Muscle layer of duodenum (tissue), 2 donors: Measurements from ENCODE around the gene PSMB2.

Experiments
- H3K27ac ChIP-seq: one replicate; pipeline ENCODE4 v1.7.0; 2013; ENCODE audit warnings: mild to moderate bottlenecking, low read length
- H3K27me3 ChIP-seq: one replicate; pipeline ENCODE4 v1.7.0; 2013; ENCODE audit warnings: low read depth, mild to moderate bottlenecking, control low read depth, low read length
- H3K36me3 ChIP-seq, 2 donors: one replicate each; pipeline ENCODE4 v1.7.0; 2013; ENCODE audit warnings: low read length in 2 of 2, control low read depth in 1 of 2, mild to moderate bottlenecking in 1 of 2; ENCODE audit not compliant: insufficient read depth in 2 of 2, control insufficient read depth in 1 of 2
- H3K4me1 ChIP-seq, 2 donors: one replicate each; pipeline ENCODE4 v1.7.0; 2013; ENCODE audit warnings: low read length in 2 of 2, mild to moderate bottlenecking in 2 of 2, control low read depth in 1 of 2, moderate library complexity in 1 of 2; ENCODE audit not compliant: insufficient read depth in 2 of 2, control insufficient read depth in 1 of 2
- H3K4me3 ChIP-seq, 2 donors: one replicate each; pipeline ENCODE4 v1.7.0; 2013; ENCODE audit warnings: low read length in 2 of 2, low read depth in 1 of 2, mild to moderate bottlenecking in 1 of 2
- H3K9me3 ChIP-seq, 2 donors: one replicate each; pipeline ENCODE4 v1.7.0; 2013; ENCODE audit warnings: low read length in 2 of 2, control low read depth in 1 of 2, mild to moderate bottlenecking in 1 of 2; ENCODE audit not compliant: control insufficient read depth in 1 of 2
- donor health status: healthy.

Gene PSMB2

GRCh38 chr1:35663434-35663833, 22.1 kb upstream of the PSMB2 start:
- no peak overlapping the region for H3K27ac ChIP-seq
- no peaks in the 10 kb centered on the region for H3K9me3 ChIP-seq
- H3K36me3 ChIP-seq = no peaks in the 10 kb centered on the region
- H3K4me3 ChIP-seq = no peak overlapping the region
- no peaks in the 10 kb centered on the region for H3K4me1 ChIP-seq
- H3K27me3 ChIP-seq = no peaks in the 10 kb centered on the region

DNA sequence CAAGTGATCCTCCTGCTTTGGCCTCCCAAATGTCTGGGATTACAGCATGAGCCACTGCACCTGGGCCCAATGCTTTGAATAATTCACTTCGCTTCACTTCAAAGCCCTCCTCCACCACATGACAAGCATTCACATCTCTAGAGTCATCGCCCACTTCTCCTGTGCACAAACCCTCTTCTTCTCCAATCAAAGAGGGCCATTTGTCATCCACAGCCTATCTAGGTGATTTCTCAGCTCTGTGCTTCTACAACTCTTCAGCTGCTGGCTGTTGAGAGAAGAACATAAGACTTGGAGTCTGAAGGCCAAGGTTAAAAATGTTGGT, 20.1 kb upstream of the PSMB2 start:
- Histone ChIP-seq H3K9me3 (no peaks in the 10 kb centered on the region), H3K4me3 (no peak overlapping the region), H3K4me1 (no peaks in the 10 kb centered on the region), H3K27ac (no peak overlapping the region), H3K36me3 (no peaks in the 10 kb centered on the region), H3K27me3 (no peaks in the 10 kb centered on the region)

- Histone ChIP-seq H3K36me3 (no peaks in the 10 kb centered on the region), H3K27ac (no peak overlapping the region), H3K9me3 (no peaks in the 10 kb centered on the region), H3K4me3 (no peak overlapping the region), H3K4me1 (no peaks in the 10 kb centered on the region), H3K27me3 (no peaks in the 10 kb centered on the region)
These were observed 19.5 kb upstream of the PSMB2 start for GRCh38 chr1:35660581-35661473.

DNA sequence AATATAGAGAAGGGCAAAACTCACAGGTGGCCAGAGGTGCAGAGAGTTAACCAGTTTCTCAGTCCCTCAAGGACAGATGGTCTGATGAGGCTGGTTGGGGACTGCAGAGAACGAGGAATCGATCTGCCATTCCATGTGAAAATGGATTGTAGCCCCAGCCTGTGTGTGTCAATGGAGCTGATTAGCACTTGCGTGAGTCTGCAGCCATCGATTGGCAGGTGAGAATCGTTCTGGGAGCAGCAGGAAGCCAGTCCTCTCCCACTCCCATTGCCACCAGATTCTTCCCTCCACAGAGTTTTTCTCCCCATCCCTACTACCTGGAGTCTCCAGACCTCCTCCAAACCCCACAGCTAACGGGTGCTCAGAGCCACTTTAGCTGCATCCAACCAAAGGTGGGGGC, 18.3 kb upstream of the PSMB2 start:
- no peaks in the 10 kb centered on the region for H3K4me1 ChIP-seq
- H3K27ac ChIP-seq = no peak overlapping the region
- no peaks in the 10 kb centered on the region for H3K36me3 ChIP-seq
- H3K4me3 ChIP-seq = no peak overlapping the region
- no peaks in the 10 kb centered on the region for H3K27me3 ChIP-seq
- H3K9me3 ChIP-seq = no peaks in the 10 kb centered on the region

DNA sequence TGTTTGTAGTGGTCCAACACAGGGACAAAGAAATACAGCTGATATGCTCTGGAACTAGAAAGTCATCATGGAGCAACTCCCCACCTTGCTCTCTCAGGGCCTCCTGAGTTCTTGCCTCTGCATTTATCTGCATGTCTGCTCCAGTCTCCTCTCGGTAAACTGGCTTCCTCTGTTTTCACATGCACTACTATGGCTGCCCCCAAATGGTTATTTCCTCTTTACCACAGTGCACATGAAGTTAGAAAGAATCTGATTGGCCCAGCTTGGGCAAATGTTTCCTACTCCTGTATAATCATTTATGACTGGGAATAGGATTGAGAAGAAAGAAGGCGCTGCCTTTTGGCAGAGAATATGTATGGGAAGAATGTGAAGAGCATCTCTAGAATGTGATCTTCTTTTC, 16.5 kb upstream of the PSMB2 start:
- no peaks in the 10 kb centered on the region for H3K4me1 ChIP-seq
- no peaks in the 10 kb centered on the region for H3K27me3 ChIP-seq
- no peaks in the 10 kb centered on the region for H3K36me3 ChIP-seq
- no peak overlapping the region for H3K27ac ChIP-seq
- no peak overlapping the region for H3K4me3 ChIP-seq
- H3K9me3 ChIP-seq = no peaks in the 10 kb centered on the region

DNA sequence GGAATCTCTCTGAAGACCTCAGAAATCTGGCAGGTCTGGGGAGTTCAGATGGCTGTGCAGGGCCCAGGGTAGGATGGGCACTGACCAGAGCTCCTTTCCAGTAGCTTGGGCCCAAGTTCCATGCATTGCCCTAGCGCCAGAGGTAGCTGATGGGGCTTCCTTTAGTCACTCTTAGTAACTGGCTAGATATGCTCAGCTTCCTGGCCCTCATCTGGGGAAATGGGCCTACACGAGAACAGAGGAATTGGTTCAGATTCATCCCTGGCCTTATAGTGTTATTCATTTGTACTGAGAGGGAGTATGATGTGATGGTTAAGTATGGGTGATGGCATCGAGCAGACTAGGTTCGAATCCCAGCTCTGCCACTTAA, 15.5 kb upstream of the PSMB2 start:
- Histone ChIP-seq H3K27ac (no peak overlapping the region), H3K4me1 (no peaks in the 10 kb centered on the region), H3K9me3 (no peaks in the 10 kb centered on the region), H3K27me3 (no peaks in the 10 kb centered on the region), H3K36me3 (no peaks in the 10 kb centered on the region), H3K4me3 (no peak overlapping the region)

GRCh38 chr1:35656148-35656862, 15.0 kb upstream of the PSMB2 start:
- Histone ChIP-seq H3K9me3 (no peaks in the 10 kb centered on the region), H3K27ac (no peak overlapping the region), H3K27me3 (no peaks in the 10 kb centered on the region), H3K4me3 (no peak overlapping the region), H3K36me3 (no peaks in the 10 kb centered on the region), H3K4me1 (no peaks in the 10 kb centered on the region)

DNA sequence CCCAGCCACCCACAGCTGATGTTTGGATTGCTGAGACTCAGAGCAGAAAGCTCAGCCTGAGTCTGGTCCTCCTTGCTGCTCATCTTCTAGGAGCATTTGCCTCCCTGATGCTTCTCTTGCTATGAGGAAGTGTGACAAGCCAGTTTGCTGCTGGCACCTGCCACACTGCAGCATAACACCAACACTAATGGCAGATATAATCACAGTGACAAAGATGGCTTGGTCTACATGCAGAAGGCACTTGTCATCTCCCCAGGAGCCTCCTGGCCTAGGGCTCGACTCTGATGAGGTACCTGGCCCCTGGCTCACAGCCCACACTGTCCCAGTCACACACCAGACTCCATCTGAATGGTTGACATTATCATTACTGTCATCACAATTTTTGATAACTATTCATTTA, 13.9 kb upstream of the PSMB2 start:
- no peak overlapping the region for H3K4me3 ChIP-seq
- no peaks in the 10 kb centered on the region for H3K36me3 ChIP-seq
- H3K4me1 ChIP-seq = no peaks in the 10 kb centered on the region
- H3K27me3 ChIP-seq = no peaks in the 10 kb centered on the region
- no peaks in the 10 kb centered on the region for H3K9me3 ChIP-seq
- no peak overlapping the region for H3K27ac ChIP-seq

GRCh38 chr1:35650416-35650815, 9.1 kb upstream of the PSMB2 start:
- no peak overlapping the region for H3K27ac ChIP-seq
- H3K36me3 ChIP-seq = no peaks in the 10 kb centered on the region
- H3K27me3 ChIP-seq = no peaks in the 10 kb centered on the region
- H3K4me1 ChIP-seq = no peaks in the 10 kb centered on the region
- no peak overlapping the region for H3K4me3 ChIP-seq
- no peaks in the 10 kb centered on the region for H3K9me3 ChIP-seq

- Histone ChIP-seq H3K4me3 (no peak overlapping the region), H3K27ac (no peak overlapping the region), H3K27me3 (no peaks in the 10 kb centered on the region), H3K36me3 (no peaks in the 10 kb centered on the region), H3K4me1 (no peaks in the 10 kb centered on the region), H3K9me3 (no peaks in the 10 kb centered on the region)
These were observed 4.7 kb upstream of the PSMB2 start for GRCh38 chr1:35646043-35646442.

DNA sequence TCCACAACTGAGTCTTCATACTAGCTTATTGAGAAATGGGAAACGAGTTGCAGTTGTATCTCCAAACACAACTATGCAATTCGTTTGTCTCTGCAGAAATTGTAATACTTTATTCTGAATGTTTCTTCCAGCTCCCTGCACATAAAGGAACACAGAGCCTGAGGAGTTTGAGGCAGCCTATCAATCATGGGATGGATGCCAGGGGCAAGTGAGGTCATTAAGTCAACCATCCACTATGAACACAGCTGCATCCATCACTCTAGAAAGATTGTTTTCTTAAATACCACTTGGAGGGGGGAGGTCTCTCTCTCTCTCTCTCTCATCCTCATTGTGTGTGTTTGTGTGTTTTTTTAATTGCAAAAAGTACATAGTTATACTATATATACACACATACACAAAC, 2.9 kb upstream of the PSMB2 start:
- Histone ChIP-seq H3K27me3 (no peaks in the 10 kb centered on the region), H3K27ac (no peak overlapping the region), H3K4me1 (peaks cover 6 to 15% of the 10 kb centered on the region in 2 donors), H3K9me3 (no peaks in the 10 kb centered on the region), H3K4me3 (no peak overlapping the region), H3K36me3 (no peaks in the 10 kb centered on the region)
